Cerebellar nuclear complex (tissue), 1 donor: ENCODE results near the gene ZDHHC18.
A peak's percentile ranks its signal among the peaks of the same experiment; 100 is the strongest.

ENCODE experiments used
- DNase-seq, 2 experiments: peaks; one replicate each; lab custom pipeline; 2025; lab: John Stamatoyannopoulos, UW

Gene ZDHHC18

DNA sequence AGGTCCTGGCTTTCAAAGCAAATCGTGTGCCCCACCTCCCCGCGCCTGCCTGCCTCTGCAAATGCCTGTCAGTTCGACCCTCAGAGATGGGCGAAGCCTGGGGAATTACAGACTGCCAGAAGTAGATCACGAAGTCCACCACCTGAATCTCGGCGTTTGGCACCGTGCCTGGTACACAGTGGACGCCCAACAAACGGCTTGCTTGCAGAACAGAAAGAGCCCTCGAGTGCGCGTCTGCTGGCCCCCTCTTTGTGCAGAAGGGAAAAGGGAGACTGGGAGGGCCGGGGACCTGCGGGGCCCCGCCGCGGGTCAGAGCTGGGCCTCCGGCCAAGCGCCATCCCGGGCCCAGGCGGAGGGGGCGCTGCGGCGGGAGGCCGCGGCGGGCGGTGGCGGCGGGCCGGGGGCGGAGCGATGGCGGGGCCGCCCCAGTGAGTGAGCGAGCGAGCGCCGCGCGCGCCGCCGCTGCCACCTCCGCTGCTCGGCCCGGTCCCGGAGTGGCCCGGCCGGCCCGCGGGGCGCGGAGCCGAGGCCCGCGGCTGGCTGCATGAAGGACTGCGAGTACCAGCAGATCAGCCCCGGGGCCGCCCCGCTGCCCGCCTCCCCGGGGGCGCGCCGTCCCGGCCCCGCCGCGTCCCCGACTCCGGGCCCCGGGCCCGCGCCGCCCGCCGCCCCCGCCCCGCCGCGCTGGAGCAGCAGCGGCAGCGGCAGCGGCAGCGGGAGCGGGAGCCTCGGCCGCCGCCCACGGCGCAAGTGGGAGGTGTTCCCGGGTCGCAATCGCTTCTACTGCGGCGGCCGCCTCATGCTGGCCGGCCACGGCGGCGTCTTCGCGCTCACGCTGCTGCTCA lies at the start of gene ZDHHC18:
Gene ZDHHC18 (plus strand): TSS at position 428 of the 845 bp plus-strand sequence. CDS start 117 bp downstream, at position 545.
- DNase-seq: no peak

DNA sequence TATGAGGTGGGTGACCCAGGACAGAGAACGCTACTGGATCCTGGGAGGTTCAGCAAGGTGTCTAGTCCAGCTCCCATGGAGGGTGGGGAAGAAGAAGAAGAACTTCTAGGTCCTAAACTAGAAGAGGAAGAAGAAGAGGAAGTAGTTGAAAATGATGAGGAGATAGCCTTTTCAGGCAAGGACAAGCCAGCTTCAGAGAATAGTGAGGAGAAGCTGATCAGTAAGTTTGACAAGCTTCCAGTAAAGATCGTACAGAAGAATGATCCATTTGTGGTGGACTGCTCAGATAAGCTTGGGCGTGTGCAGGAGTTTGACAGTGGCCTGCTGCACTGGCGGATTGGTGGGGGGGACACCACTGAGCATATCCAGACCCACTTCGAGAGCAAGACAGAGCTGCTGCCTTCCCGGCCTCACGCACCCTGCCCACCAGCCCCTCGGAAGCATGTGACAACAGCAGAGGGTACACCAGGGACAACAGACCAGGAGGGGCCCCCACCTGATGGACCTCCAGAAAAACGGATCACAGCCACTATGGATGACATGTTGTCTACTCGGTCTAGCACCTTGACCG lies 47.3 kb upstream of the ZDHHC18 start:
- no peak for DNase-seq

- DNase-seq: no peak
Measured at GRCh38 chr1:26780344-26780957, 46.0 kb upstream of the ZDHHC18 start.

GRCh38 chr1:26781206-26781825 lies 45.2 kb upstream of the ZDHHC18 start:
- DNase-seq: no peak

DNA sequence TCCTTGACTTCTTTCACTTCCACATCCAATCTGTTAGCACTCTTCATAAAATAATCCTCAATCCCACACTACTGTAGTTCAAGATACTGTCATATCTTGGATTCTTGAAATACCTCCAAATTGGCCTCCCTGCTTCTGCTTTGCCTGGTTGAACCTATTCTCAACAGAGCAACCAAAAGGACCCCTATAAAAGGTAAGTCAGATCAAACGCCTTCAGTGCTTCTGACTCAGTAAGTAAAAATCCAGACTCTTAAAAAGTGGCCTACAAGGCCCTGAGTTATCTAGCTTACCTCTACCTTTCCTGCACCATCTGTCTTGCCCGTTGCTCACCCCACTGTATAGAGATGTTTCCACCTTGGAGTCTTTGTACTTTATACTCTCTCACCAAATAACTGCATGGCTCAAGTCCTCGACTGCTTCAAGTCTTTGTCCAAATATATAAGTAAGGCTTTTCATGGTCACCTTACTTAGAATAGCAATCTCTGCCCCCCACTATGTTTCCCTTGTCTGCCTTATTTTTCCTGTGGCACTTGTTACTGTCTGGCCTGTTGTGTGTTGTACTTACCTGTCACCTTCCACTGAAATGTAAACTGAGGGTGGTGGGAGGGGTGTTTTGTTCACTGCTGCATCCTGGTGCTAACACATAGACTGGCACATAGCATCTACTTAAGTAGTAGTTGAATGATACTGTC lies 43.8 kb upstream of the ZDHHC18 start:
- no peak for DNase-seq

- DNase-seq: no peak
Measured at GRCh38 chr1:26783646-26784022, 42.9 kb upstream of the ZDHHC18 start.

GRCh38 chr1:26784023-26784871 lies 42.2 kb upstream of the ZDHHC18 start:
- no peak for DNase-seq

GRCh38 chr1:26784886-26785285 lies 41.6 kb upstream of the ZDHHC18 start:
- DNase-seq: no peak

DNA sequence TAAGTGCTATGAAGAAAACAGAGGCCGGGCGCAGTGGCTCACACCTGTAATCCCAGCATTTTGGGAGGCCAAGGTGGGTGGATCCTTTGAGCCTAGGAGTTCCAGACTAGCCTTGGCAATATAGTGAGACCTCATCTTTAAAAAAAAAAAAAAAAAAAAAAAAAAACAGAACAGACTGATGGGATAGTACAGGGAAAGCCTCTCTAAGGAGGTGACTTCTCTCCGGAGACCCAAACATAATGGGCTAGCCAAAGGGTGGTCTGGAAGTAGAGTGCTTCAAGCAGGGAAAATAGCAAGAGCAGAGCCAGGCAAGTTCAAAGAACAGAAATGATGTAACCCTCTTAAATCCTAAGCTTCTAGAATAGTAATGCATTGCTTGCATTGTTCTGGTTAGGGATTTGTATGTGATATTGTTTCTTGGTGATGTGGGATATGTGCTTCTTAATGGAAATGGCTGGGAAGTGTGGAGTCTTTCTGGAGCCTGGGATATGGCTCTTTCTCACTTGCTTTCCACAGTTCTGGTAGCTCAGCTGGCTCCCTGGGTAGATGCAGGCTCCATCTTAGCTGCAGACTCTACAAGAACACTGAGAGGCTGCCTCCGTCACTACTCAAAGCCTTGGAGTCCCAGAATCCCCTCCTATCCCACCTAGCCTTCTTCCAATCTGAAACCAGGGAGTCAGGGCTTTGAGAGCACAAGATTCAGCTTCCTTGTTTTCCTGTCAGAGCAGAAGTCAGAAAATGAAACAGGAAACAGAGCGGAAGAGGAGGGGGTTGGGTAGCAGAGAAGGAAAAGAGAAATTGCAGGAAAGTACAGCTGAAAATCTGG lies 40.7 kb upstream of the ZDHHC18 start:
- DNase-seq: no peak

DNA sequence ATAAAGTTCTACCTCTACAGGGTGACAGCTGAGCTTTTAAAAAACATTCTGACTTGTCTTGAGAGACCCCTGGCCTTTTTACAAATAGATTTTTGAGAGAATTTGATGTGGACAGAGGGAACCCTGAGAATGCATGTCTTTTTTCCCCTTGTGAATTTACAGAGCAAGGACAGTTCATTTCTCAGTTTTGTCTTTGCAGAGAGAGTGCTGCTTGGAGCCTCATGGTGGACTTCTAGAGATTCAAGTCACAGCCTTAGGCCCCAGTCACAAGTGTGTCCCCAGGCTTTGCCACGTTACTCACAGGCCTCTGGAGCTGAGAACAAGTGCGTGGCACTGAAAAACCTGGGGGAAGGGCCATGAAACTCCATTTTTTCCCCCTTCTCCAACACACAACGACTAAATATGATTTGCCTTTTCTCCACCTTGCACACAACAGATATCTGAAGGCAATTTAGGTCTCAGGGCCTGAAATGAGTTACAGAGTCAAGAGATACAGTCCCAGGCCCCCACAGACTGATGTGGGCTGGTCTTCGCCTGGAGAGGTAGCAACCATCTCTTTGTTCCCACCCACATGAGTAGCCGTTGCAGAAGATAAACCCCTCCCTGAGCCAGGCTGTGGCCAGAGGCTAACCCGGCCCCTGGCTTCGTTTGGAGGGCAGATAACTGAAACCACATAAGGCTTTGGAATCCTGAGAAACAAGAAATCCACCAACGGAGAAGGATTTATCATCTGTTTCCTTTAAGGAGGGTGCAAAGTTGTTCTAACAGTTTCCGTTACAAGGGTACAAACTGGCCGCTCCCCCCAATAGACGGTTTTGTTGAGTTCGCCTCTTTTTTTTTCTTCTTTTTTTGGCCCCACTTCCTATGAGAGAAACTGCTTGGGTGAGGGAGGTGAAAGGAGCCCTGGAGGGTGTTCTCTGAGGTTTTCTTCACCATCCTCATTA lies 39.8 kb upstream of the ZDHHC18 start:
- DNase-seq: no peak

DNA sequence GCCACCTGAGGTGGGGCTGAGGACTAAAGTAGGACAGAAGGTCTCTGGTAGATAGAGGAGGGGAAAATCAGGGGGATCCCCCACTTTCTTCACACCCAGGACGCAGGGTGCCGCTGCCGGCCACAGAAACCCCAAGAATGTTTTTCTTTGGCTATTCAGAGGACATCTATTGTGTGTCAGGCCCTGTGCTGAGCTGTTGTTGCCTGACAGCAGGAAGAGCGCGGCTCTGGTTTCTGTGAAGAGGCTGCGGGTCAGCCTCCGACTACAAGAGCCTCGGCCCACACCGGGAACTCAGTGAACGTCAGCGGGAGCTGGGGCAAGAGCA lies 39.1 kb upstream of the ZDHHC18 start:
- DNase-seq: no peak

- peak in 1 of 2 experiments; percentile 47 for DNase-seq
Measured at GRCh38 chr1:26787706-26788514, 38.6 kb upstream of the ZDHHC18 start, which contains the start of gene PIGV. PIGV (plus strand) TSS chr1:26787950; CDS start chr1:26790816, 2,866 bp downstream.

DNA sequence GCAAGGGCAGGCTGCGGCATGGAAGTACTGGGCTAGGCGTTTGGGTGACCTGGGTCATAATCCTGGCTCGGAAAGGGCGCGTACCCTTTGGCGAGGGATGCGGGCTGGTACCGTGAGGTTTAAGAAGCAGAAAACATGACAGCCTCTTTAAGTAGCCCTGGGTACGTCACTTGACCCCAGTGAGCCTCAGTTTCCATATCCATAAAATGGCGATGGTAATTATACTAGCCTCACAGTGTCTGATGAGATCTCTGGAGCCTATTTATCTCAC lies 38.0 kb upstream of the ZDHHC18 start:
- DNase-seq: no peak

DNA sequence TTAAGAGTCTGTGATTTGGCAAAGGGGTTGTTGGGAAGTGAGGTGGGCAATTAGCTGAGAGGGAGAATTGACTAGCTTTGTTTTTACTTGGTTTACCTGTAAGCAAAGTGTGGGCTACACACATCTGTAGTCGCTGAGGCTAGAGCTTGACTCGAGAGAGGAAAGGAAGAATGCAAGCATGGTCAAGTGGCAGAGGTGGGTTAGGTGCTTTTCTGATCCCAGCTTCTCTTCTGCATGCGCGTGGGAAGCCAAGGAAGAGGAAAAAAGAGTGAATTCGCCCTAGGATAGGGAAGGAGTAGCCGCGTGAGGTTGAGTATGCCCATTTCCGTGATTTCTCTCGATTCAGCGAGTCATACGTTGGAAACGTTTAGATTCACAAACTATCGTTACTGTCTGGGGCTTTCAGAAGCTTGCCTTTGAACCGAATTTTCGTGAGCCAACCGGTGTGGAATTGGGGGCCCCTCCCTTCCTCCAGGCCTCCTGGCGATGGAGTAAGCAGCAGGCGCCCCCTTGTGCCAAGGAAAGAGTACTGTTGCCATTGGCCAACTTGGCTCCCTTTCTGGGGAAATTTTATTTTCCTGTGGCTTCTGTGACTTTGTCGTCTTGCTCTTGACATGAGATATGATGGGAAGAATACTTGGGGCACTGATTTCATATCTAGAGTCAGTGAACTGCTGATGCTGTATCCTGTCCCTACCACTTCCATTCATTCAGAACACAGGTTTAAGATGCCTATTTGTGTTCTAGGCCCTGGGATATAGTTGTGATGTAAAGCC lies 37.5 kb upstream of the ZDHHC18 start:
- peak; percentile 18 to 87 for DNase-seq

- no peak for DNase-seq
Measured at GRCh38 chr1:26789612-26789865, 36.9 kb upstream of the ZDHHC18 start.

GRCh38 chr1:26789931-26790330 lies 36.6 kb upstream of the ZDHHC18 start:
- DNase-seq: no peak

DNA sequence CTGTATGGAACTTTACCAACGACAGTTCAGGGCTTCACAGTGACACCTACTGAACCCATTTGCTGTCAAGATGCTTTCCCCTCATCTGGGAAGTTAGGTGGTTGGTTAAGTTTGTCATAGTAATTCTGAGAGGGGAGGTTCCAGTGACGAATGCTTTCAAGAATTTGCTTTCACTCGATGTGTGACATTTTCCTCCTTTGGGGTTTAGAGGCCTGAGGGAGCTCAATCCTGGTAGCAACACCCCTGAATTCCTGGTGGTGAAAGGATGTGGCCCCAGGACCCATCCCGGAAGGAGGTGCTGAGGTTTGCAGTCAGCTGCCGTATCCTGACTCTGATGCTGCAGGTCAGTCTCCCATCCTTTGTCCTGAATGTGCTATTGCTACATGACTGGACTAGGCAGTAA lies 35.9 kb upstream of the ZDHHC18 start:
- no peak for DNase-seq

GRCh38 chr1:26791148-26791547 lies 35.3 kb upstream of the ZDHHC18 start:
- no peak for DNase-seq
